ENCODE results near the gene ASCC2. TPM values are rescaled to one million over a fixed set of nuclear protein-coding genes. Genes with fewer than 3 reads are reported as not detected.

The ASCC2 gene
- total RNA-seq, 1 experiment from 2014 or later, result 43.6 TPM

GRCh38 chr22:29856496-29856895 lies 18.4 kb upstream of the ASCC2 start:
- Mint-ChIP-seq H3K27ac (no peak overlapping the region), H3K4me3 (no peak overlapping the region), H3K9me3 (no peaks in the 10 kb centered on the region), H3K27me3 (ENCODE audit: low read depth) (peaks cover 5% of the 10 kb centered on the region; the same call in 1 of the 2 replicates), H3K4me1 (no peaks in the 10 kb centered on the region), H3K36me3 (no peaks in the 10 kb centered on the region)
- no peak for TF ChIP-seq SMAD4 (CRISPR knock-in tag; IDR thresholded peaks at IDR 0.05)
- TF ChIP-seq TEAD1 (CRISPR knock-in tag; IDR thresholded peaks at IDR 0.05), result no peak
- TF ChIP-seq TP53 (CRISPR knock-in tag; IDR thresholded peaks at IDR 0.05), result no peak
- TF ChIP-seq ZNF416 (CRISPR knock-in tag; IDR thresholded peaks at IDR 0.05), result no peak
- TF ChIP-seq CBFB (CRISPR knock-in tag; IDR thresholded peaks at IDR 0.05; ENCODE audit: low read depth), result no peak
- TF ChIP-seq KAT7 (CRISPR knock-in tag; IDR thresholded peaks at IDR 0.05; ENCODE audit: borderline replicate concordance), result no peak
- no peak for TF ChIP-seq ZNF396 (CRISPR knock-in tag; IDR thresholded peaks at IDR 0.05; ENCODE audit: borderline replicate concordance)
- no peak for TF ChIP-seq TEAD4 (CRISPR knock-in tag; IDR thresholded peaks at IDR 0.05)
- TF ChIP-seq FOXJ3 (CRISPR knock-in tag; IDR thresholded peaks at IDR 0.05; ENCODE audit: borderline replicate concordance), result no peak
- TF ChIP-seq, protein P1, sequence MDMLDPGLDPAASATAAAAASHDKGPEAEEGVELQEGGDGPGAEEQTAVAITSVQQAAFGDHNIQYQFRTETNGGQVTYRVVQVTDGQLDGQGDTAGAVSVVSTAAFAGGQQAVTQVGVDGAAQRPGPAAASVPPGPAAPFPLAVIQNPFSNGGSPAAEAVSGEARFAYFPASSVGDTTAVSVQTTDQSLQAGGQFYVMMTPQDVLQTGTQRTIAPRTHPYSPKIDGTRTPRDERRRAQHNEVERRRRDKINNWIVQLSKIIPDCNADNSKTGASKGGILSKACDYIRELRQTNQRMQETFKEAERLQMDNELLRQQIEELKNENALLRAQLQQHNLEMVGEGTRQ (CRISPR knock-in tag; IDR thresholded peaks at IDR 0.05), result no peak
- TF ChIP-seq, protein P2, sequence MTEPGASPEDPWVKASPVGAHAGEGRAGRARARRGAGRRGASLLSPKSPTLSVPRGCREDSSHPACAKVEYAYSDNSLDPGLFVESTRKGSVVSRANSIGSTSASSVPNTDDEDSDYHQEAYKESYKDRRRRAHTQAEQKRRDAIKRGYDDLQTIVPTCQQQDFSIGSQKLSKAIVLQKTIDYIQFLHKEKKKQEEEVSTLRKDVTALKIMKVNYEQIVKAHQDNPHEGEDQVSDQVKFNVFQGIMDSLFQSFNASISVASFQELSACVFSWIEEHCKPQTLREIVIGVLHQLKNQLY (CRISPR knock-in tag; IDR thresholded peaks at IDR 0.05), result no peak
- TF ChIP-seq AFF4 (CRISPR knock-in tag; IDR thresholded peaks at IDR 0.05; ENCODE audit: borderline replicate concordance), result no peak
- no peak for TF ChIP-seq PRRX2 (CRISPR knock-in tag; IDR thresholded peaks at IDR 0.05)
- no peak for TF ChIP-seq CREB1 (CRISPR knock-in tag; IDR thresholded peaks at IDR 0.05)
- TF ChIP-seq, protein P3, sequence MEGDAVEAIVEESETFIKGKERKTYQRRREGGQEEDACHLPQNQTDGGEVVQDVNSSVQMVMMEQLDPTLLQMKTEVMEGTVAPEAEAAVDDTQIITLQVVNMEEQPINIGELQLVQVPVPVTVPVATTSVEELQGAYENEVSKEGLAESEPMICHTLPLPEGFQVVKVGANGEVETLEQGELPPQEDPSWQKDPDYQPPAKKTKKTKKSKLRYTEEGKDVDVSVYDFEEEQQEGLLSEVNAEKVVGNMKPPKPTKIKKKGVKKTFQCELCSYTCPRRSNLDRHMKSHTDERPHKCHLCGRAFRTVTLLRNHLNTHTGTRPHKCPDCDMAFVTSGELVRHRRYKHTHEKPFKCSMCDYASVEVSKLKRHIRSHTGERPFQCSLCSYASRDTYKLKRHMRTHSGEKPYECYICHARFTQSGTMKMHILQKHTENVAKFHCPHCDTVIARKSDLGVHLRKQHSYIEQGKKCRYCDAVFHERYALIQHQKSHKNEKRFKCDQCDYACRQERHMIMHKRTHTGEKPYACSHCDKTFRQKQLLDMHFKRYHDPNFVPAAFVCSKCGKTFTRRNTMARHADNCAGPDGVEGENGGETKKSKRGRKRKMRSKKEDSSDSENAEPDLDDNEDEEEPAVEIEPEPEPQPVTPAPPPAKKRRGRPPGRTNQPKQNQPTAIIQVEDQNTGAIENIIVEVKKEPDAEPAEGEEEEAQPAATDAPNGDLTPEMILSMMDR (IDR thresholded peaks at IDR 0.05), result no peak
- no peak for TF ChIP-seq IRF1 (CRISPR knock-in tag; IDR thresholded peaks at IDR 0.05)
- no peak for TF ChIP-seq CDX4 (CRISPR knock-in tag; IDR thresholded peaks at IDR 0.05; ENCODE audit: borderline replicate concordance)
- TF ChIP-seq, protein P4, sequence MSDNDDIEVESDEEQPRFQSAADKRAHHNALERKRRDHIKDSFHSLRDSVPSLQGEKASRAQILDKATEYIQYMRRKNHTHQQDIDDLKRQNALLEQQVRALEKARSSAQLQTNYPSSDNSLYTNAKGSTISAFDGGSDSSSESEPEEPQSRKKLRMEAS (CRISPR knock-in tag; IDR thresholded peaks at IDR 0.05), result no peak
- no peak for TF ChIP-seq ZNF317 (CRISPR knock-in tag; IDR thresholded peaks at IDR 0.05; ENCODE audit: borderline replicate concordance, low read depth)
- TF ChIP-seq RELA (CRISPR knock-in tag; IDR thresholded peaks at IDR 0.05; ENCODE audit: borderline replicate concordance), result no peak
- DNase-seq (ENCODE audit: low spot score) (no peak), ATAC-seq (no peak)
- ChIA-PET POLR2A (no interaction called here), CTCF (interaction anchor here (0.8 kb wide), 1 partner anchor 149 kb away, joined by 3 read pairs; no protein-coding TSS in a partner anchor)

Measured in WTC11 (cell line).